IPS-15b (cell line): ENCODE measurements around the gene PLCB1.

Experiments used
- H3K27me3 ChIP-seq: one replicate; pipeline ENCODE4 v1.6.1; 2013; ENCODE audit warnings: low read length; ENCODE audit not compliant: control insufficient read depth, insufficient read depth
- H3K36me3 ChIP-seq: one replicate; pipeline ENCODE4 v1.6.1; 2013; ENCODE audit warnings: low read length; ENCODE audit not compliant: control insufficient read depth, insufficient read depth
- H3K4me1 ChIP-seq: one replicate; pipeline ENCODE4 v1.6.1; 2013; ENCODE audit warnings: mild to moderate bottlenecking, low read length; ENCODE audit not compliant: control insufficient read depth, insufficient read depth
- H3K4me3 ChIP-seq: one replicate; pipeline ENCODE4 v1.5.1; 2013; ENCODE audit warnings: low read depth, low read length
- H3K9ac ChIP-seq: one replicate; pipeline ENCODE4 v1.6.1; 2013; ENCODE audit warnings: low read depth, mild to moderate bottlenecking, low read length
- H3K9me3 ChIP-seq: one replicate; pipeline ENCODE4 v1.6.1; 2013; ENCODE audit warnings: mild to moderate bottlenecking, low read length; ENCODE audit not compliant: control insufficient read depth, insufficient read depth

The PLCB1 gene

GRCh38 chr20:8203366-8203765, 71.3 kb downstream of the PLCB1 start:
- Histone ChIP-seq H3K4me1 (no peaks in the 10 kb centered on the region), H3K36me3 (no peaks in the 10 kb centered on the region), H3K9ac (no peak overlapping the region), H3K4me3 (no peak overlapping the region), H3K27me3 (no peaks in the 10 kb centered on the region), H3K9me3 (no peaks in the 10 kb centered on the region)

GRCh38 chr20:8205996-8206395, 73.9 kb downstream of the PLCB1 start:
- Histone ChIP-seq H3K9ac (no peak overlapping the region), H3K9me3 (no peaks in the 10 kb centered on the region), H3K36me3 (no peaks in the 10 kb centered on the region), H3K4me3 (no peak overlapping the region), H3K27me3 (no peaks in the 10 kb centered on the region), H3K4me1 (no peaks in the 10 kb centered on the region)

- Histone ChIP-seq H3K4me1 (peaks cover 3% of the 10 kb centered on the region), H3K9ac (no peak overlapping the region), H3K4me3 (no peak overlapping the region), H3K36me3 (no peaks in the 10 kb centered on the region), H3K27me3 (no peaks in the 10 kb centered on the region), H3K9me3 (no peaks in the 10 kb centered on the region)
Measured at GRCh38 chr20:8208226-8208625, 76.2 kb downstream of the PLCB1 start.

GRCh38 chr20:8209061-8209460, 77.0 kb downstream of the PLCB1 start:
- Histone ChIP-seq H3K9me3 (no peaks in the 10 kb centered on the region), H3K9ac (no peak overlapping the region), H3K4me1 (peaks cover 5% of the 10 kb centered on the region), H3K36me3 (no peaks in the 10 kb centered on the region), H3K27me3 (no peaks in the 10 kb centered on the region), H3K4me3 (no peak overlapping the region)

GRCh38 chr20:8210749-8211148, 78.7 kb downstream of the PLCB1 start:
- H3K27me3 ChIP-seq: no peaks in the 10 kb centered on the region
- no peaks in the 10 kb centered on the region for H3K36me3 ChIP-seq
- peaks cover 10% of the 10 kb centered on the region for H3K4me1 ChIP-seq
- no peaks in the 10 kb centered on the region for H3K9me3 ChIP-seq
- H3K9ac ChIP-seq: no peak overlapping the region
- H3K4me3 ChIP-seq: no peak overlapping the region

GRCh38 chr20:8212286-8212685, 80.2 kb downstream of the PLCB1 start:
- Histone ChIP-seq H3K27me3 (no peaks in the 10 kb centered on the region), H3K9me3 (no peaks in the 10 kb centered on the region), H3K4me1 (peaks cover 10% of the 10 kb centered on the region), H3K4me3 (no peak overlapping the region), H3K9ac (no peak overlapping the region), H3K36me3 (no peaks in the 10 kb centered on the region)

GRCh38 chr20:8213270-8213669, 81.2 kb downstream of the PLCB1 start:
- H3K4me3 ChIP-seq: no peak overlapping the region
- no peak overlapping the region for H3K9ac ChIP-seq
- H3K27me3 ChIP-seq: no peaks in the 10 kb centered on the region
- H3K4me1 ChIP-seq: peaks cover 10% of the 10 kb centered on the region
- no peaks in the 10 kb centered on the region for H3K9me3 ChIP-seq
- no peaks in the 10 kb centered on the region for H3K36me3 ChIP-seq

- Histone ChIP-seq H3K9me3 (no peaks in the 10 kb centered on the region), H3K4me3 (no peak overlapping the region), H3K4me1 (peaks cover 10% of the 10 kb centered on the region), H3K36me3 (no peaks in the 10 kb centered on the region), H3K27me3 (no peaks in the 10 kb centered on the region), H3K9ac (no peak overlapping the region)
Measured at GRCh38 chr20:8213831-8214587, 81.9 kb downstream of the PLCB1 start.

- Histone ChIP-seq H3K27me3 (no peaks in the 10 kb centered on the region), H3K4me1 (peaks cover 10% of the 10 kb centered on the region), H3K4me3 (no peak overlapping the region), H3K9ac (no peak overlapping the region), H3K36me3 (no peaks in the 10 kb centered on the region), H3K9me3 (no peaks in the 10 kb centered on the region)
Measured at GRCh38 chr20:8215361-8215781, 83.3 kb downstream of the PLCB1 start.

GRCh38 chr20:8216375-8217200, 84.5 kb downstream of the PLCB1 start:
- Histone ChIP-seq H3K9me3 (no peaks in the 10 kb centered on the region), H3K4me3 (no peak overlapping the region), H3K27me3 (no peaks in the 10 kb centered on the region), H3K9ac (no peak overlapping the region), H3K36me3 (no peaks in the 10 kb centered on the region), H3K4me1 (peaks cover 10% of the 10 kb centered on the region)

- H3K9ac ChIP-seq: no peak overlapping the region
- H3K4me3 ChIP-seq: no peak overlapping the region
- peaks cover 5% of the 10 kb centered on the region for H3K4me1 ChIP-seq
- H3K27me3 ChIP-seq: no peaks in the 10 kb centered on the region
- H3K9me3 ChIP-seq: no peaks in the 10 kb centered on the region
- H3K36me3 ChIP-seq: no peaks in the 10 kb centered on the region
Measured at GRCh38 chr20:8218861-8219260, 86.8 kb downstream of the PLCB1 start.

- no peaks in the 10 kb centered on the region for H3K27me3 ChIP-seq
- no peak overlapping the region for H3K9ac ChIP-seq
Measured at GRCh38 chr20:8219403-8219802, 87.3 kb downstream of the PLCB1 start.

More at GRCh38 chr20:8219403-8219802, 87.3 kb downstream of the PLCB1 start:
- Histone ChIP-seq H3K36me3 (no peaks in the 10 kb centered on the region), H3K9me3 (no peaks in the 10 kb centered on the region), H3K4me3 (no peak overlapping the region), H3K4me1 (peaks cover 5% of the 10 kb centered on the region)
